Sigmoid colon (tissue), 4 donors: ENCODE measurements around the gene C1D.

Experiments used
- CTCF ChIP-seq, 4 experiments: fragments of 450-650 bp in 3 of 4; fragments of 200-600 bp in 1 of 4; IDR thresholded peaks; one replicate each; pipeline ENCODE4 v1.5.1; 2016 to 2019; ENCODE audit warnings: antibody characterized with exemption in 4 of 4, mild to moderate bottlenecking in 3 of 4, moderate library complexity in 2 of 4
- EP300 ChIP-seq, 4 donors: sonication (generic); formaldehyde crosslinking; IDR thresholded peaks; one replicate each; pipeline ENCODE4 v1.6.1; 2017; ENCODE audit warnings: antibody characterized with exemption in 4 of 4
- POLR2A ChIP-seq, 2 donors: fragments of 450-650 bp; IDR thresholded peaks; one replicate each; pipeline ENCODE4 v1.6.1; 2016; ENCODE audit warnings: antibody characterized with exemption in 2 of 2, mild to moderate bottlenecking in 2 of 2, moderate library complexity in 2 of 2
- POLR2AphosphoS5 ChIP-seq, 4 donors: sonication (generic); formaldehyde crosslinking; IDR thresholded peaks; one replicate each; pipeline ENCODE4 v1.6.1; 2017; ENCODE audit warnings: antibody characterized with exemption in 4 of 4

GRCh38 chr2:68031043-68031442, 31.8 kb downstream of the C1D start:
- TF ChIP-seq POLR2A (IDR thresholded peaks at IDR 0.05) = no peak
- no peak for TF ChIP-seq CTCF (IDR thresholded peaks at IDR 0.05)
- TF ChIP-seq EP300 (IDR thresholded peaks at IDR 0.05) = no peak
- no peak for TF ChIP-seq POLR2AphosphoS5 (IDR thresholded peaks at IDR 0.05)
